Suppressor macrophage (primary cell): ENCODE data around the gene LPO.

Source experiments
- DNase-seq, 4 experiments: peaks; one replicate each; pipeline ENCODE4 v3.0.0-alpha.2; 2020 to 2022

The LPO gene

GRCh38 chr17:58279016-58279711 is 40.8 kb downstream of the LPO start:
- peak; percentile 69 to 86 (median 82) for DNase-seq

GRCh38 chr17:58279736-58280479 is 41.5 kb downstream of the LPO start:
- no peak for DNase-seq

- DNase-seq = no peak
These were observed 42.3 kb downstream of the LPO start, which contains the start of gene MPO for GRCh38 chr17:58280480-58281217. Gene MPO (minus strand): TSS chr17:58280935. CDS start chr17:58280758, 177 bp downstream.

- DNase-seq = peak in 3 of 4 experiments; percentile 40 to 52 (median 44)
These were observed 43.2 kb downstream of the LPO start for GRCh38 chr17:58281511-58282011.

GRCh38 chr17:58282442-58282841 is 44.1 kb downstream of the LPO start:
- no peak for DNase-seq

GRCh38 chr17:58283674-58284612 is 45.6 kb downstream of the LPO start:
- no peak for DNase-seq

- DNase-seq = peak; percentile 67 to 87 (median 76)
These were observed 46.4 kb downstream of the LPO start for GRCh38 chr17:58284613-58285421.

GRCh38 chr17:58285422-58285810 is 47.0 kb downstream of the LPO start:
- DNase-seq = no peak

GRCh38 chr17:58289869-58290268 is 51.5 kb downstream of the LPO start:
- no peak for DNase-seq

- DNase-seq = peak in 3 of 4 experiments; percentile 11 to 54 (median 36)
These were observed 52.9 kb downstream of the LPO start for GRCh38 chr17:58291246-58291645.

GRCh38 chr17:58294034-58294433 is 55.6 kb downstream of the LPO start:
- DNase-seq = no peak

GRCh38 chr17:58300336-58300735 is 62.0 kb downstream of the LPO start:
- peak in 1 of 4 experiments; percentile 1 for DNase-seq

- peak in 1 of 4 experiments; percentile 1 for DNase-seq
These were observed 63.2 kb downstream of the LPO start for GRCh38 chr17:58301504-58302150.

- peak in 1 of 4 experiments; percentile 1 for DNase-seq
These were observed 64.0 kb downstream of the LPO start for GRCh38 chr17:58302171-58302918.

GRCh38 chr17:58302919-58303585 is 64.7 kb downstream of the LPO start:
- DNase-seq = peak; percentile 46 to 71 (median 62)

- peak; percentile 58 to 78 (median 69) for DNase-seq
These were observed 65.8 kb downstream of the LPO start for GRCh38 chr17:58303971-58304749.

GRCh38 chr17:58304750-58305486 is 66.5 kb downstream of the LPO start:
- no peak for DNase-seq
